CD4-positive, alpha-beta T cell treated with Interleukin-10 for 1 hour (primary cell): ENCODE data around the gene POLR1A.
A peak's percentile ranks its signal among the peaks of the same experiment; 100 is the strongest.

Experiments used
- DNase-seq: peaks from one replicate; pipeline ENCODE4 v3.0.0-alpha.2; 2020

The POLR1A gene

DNA sequence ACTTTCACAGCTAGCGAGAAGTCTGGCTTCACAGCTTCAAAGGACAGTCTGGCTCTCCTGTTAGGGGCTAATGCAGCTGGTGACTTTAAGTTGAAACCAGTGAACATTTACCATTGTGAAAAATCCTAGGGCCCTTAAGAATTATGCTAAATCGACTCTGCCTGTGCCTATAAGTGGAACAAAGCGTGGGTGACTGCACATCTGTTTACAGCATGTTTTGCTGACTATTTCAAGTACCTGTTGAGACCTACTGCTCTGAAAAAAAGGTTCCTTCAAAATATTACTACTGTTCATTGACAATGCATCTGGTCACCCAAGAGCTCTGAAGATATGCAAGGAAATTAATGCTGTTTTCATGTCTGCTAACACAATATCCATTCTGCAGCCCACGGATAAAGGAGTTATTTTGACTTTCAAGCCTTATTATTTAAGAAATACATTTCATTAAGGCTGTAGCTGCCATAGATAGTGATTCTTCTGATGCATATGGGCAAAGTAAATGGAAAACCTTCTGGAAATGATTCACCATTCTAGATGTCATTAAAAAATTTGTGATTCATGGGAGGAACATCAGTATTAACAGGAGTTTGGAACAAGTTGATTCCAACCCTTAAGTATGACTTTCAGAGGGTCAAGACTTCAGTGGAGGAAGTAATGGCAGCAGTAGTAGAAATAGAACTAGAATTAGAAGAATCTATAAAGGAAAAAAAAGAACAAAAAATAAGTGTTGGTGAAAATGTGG is 48.9 kb downstream of the POLR1A start:
- DNase-seq = no peak

GRCh38 chr2:86055314-86055713 is 50.4 kb downstream of the POLR1A start:
- no peak for DNase-seq

DNA sequence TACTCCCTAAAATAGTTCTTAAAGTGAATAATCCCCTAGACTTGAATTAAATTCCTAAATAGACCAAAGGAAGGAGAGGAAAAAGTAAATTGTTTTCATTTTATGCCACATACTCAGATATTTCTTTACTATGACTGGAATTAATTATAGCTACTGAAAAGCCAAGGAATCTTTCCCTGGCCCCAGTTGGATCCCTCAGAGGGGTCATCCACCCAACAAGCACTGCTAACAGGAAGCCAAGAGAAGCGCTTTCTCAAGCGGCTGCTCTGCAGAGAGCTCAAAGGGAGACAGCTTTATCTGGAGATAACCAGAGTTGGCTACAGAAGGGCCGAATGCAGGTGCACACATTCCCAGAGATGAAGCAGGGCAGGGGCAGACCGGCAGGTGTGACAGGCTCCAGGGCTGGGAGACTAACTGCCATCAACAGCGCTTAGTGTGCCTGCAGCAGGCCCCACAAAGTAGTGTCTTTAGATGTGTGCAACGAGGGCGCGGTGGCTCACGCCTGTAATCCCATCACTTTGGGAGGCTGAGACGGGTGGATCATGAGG is 51.1 kb downstream of the POLR1A start:
- DNase-seq = no peak

DNA sequence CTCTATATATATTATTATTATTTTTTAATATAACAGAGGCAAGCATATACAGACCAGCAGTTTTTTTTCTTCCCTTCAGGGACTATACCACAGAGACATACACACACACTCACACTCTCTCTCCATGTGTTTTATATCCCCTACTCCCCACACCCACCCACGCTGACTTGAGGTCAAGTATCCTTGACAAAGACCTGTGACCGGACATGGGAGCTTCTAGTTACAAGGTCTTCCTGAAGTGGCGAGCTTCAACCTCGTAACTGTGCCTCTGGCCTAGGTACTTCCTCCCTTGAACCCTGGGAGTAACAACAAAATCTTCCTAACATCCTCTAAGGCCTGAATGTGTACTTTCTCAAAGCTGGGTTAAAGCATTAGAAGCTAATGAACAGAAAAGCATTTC is 52.5 kb downstream of the POLR1A start:
- no peak for DNase-seq

GRCh38 chr2:86052676-86053075 is 53.0 kb downstream of the POLR1A start:
- no peak for DNase-seq

- DNase-seq = no peak
Observed at GRCh38 chr2:86052265-86052664, 53.4 kb downstream of the POLR1A start.

GRCh38 chr2:86050301-86050700 is 55.4 kb downstream of the POLR1A start:
- DNase-seq = no peak

DNA sequence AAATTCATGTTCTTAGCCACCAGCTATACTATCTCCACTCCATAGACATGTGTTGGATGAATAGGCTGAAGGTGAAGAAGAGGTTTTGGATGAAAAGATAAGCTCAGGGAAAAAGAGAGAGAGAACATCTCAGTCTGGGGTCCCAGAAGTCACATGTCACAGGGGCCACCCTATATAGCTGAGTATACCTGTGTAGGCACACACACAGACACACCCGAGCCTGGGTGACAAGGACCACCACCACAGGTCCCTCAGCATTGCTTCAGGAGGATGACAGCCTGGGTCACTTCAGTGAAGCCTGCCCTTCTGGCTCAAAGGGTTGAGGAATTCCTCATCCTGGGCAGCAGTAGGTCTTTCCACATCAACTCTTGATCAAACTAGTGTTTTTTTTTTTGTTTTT is 56.2 kb downstream of the POLR1A start:
- no peak for DNase-seq

- DNase-seq = no peak
Observed at GRCh38 chr2:86048888-86049287, 56.8 kb downstream of the POLR1A start.

DNA sequence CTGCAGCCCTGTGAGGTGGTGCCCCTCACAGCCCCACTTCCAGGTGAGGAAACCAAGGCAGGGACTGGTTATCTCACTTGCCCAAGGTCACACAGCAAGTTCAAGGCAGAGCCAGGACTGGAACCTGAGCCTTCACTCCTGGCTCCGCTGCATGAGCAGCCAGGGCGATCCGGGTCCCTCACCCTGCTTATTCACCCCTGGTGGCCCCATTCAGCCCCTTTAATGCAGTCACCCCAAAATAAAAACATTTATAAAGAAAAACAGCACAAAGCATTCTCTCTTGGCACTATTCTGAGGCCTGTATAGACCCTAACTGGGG is 57.3 kb downstream of the POLR1A start:
- no peak for DNase-seq

DNA sequence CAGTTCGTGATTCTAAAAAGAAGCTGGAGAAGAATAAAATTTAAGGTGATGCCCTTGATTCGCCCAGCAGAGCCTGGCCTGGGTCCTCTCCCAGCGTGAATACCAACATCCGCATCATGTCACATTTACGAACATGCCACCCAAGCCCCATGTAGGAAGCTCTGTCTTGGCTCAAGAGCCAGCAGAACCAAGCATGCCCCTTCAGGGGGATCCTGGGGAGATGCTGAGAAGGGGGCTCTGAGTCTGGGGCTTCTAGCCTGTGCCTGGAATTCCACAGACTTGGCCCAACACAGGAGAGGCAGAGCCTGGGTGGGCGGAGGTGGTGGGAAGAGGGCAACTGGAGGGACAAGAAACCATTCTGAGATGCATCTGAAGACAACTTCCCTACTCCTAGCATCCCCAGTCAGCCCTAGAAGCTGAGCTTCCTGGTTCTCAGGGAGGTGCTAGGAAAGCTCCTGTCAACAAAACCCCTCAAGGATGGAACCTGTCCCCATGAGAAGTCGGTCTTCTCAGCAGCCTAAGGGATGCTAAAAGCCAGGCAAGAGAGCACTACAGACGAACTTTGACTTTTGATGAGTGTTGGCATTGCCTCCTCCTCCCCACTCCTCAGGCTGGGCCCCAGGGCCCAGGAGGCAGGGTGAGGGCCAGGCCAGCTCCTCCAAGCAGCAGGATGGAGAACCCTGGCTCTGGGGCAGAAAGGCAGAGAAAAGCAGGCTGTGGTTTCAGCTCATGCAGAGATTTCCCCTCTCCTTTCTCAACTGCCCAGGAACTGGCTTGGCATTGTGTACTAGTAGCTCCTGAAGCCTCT is 57.9 kb downstream of the POLR1A start:
- no peak for DNase-seq

GRCh38 chr2:86045541-86045940 is 60.1 kb downstream of the POLR1A start:
- DNase-seq = no peak

- no peak for DNase-seq
Observed at GRCh38 chr2:86044614-86045013, 61.1 kb downstream of the POLR1A start.

- DNase-seq = no peak
Observed at GRCh38 chr2:86044045-86044444, 61.6 kb downstream of the POLR1A start.

DNA sequence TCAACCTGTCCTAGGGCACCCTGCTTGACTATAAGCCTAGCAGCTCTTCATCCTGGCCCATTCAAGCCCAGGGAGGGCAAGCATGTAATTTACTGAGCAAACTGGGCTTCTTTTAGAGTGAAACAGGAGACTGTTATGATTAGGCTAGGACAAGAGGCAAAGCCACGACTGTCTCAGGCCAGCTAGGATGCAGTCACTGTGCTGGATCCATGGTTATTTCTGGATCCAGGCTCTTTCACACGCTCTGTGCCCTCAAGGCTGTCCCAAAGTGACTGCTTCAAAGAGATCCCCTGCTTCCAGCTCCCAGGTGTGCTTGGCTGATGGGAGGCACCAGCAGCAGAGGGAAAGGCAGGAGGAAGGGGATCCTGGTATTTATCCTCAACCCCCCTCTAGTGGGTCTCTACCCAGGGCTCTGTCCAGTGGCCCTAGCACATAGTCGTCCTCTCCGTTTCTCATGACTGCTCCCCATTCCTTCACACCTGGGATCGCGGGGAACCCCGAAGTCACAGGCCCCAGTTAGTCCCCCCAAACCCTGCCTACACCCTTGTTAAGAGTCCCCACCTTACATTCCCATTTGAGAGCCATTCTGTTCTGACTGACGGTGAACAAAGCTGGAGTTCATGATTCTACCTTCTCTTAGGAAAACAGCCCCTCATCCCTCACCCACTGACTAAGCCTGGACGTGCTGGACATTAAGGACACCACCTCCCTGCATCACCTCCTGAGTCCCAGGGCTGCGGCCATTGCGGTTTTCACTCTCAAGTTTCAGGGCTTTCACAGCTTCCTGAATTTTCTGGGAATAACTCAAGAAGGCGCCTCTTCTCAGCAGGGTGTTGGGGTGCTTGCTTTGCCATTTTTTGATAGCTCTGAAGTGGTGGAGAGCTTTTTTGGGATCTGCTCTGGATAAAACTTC is 63.2 kb downstream of the POLR1A start:
- DNase-seq = no peak

GRCh38 chr2:86039963-86040655 is 65.6 kb downstream of the POLR1A start:
- no peak for DNase-seq

DNA sequence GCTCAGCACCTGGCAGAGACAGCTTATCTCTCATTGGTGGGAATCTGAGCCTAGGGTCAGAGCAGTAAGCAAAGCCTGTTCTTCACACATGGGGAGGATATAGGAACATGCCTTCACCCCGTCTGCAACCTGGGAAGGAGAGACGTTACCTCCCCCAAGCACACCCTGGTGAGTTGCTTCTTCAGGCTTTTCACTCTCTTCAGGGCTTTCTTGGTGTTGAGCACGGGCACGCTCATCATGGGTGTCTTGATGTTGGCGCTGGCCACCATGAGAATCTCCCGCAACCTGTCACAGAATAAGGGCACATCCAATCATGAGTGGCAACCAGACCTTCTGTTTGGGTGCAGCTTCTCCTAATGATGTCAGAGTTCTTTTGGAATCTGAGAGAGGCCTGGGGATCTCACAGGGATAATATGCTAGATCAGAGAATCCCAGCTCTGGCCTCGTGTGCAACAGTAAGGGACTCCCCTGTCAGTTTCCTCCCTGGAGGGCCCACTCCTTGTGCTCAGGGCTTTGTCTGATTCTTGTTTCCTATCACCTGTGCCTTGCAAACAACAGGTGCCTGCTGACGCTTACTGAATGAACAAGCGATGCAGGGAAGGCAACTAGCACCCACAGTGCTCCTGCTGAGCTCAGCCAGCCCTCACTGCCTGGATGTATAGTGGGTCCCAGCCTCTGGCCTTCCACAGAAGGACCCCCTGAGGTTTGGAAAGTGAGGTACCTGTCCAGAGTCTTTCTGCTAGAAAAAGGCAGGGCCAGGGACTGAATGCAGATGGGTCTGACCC is 66.3 kb downstream of the POLR1A start:
- no peak for DNase-seq

DNA sequence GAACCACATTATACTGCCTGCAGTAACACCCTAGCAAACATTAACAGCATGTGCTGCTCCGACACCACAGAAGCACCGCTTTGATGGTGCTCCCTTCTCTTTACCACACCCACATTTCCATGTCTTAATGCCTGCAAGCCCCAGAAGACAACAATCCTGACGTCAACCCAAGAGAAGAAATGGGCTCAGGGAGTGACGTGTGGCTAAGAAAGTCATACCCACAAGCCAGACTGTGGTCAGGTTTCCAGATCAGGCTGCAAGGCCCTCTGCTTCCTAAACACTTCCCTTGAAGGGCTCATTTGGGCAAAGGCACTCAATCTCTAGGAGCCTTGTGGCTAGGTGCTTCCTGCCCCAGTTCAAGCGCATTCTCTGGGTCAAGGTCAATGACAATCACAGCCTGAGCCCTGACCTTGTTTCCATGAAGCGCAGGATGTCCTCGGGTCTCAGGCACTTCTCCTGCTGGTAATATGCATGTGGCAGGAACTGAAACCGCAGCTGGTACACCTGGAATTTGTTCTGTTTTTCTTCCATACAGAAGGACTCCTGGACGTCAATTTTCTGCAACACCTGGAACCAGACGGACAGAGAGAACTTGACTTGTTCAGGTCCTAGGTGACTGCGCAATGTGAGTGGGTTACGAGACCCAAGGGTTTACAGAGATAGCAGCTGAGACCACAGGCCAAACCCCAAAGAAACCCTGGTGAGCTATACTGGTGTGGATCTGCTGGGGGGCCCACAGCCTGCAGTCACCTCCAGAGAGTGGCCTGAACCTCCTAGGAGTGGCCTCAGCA is 67.2 kb downstream of the POLR1A start:
- DNase-seq = peak; percentile 84

DNA sequence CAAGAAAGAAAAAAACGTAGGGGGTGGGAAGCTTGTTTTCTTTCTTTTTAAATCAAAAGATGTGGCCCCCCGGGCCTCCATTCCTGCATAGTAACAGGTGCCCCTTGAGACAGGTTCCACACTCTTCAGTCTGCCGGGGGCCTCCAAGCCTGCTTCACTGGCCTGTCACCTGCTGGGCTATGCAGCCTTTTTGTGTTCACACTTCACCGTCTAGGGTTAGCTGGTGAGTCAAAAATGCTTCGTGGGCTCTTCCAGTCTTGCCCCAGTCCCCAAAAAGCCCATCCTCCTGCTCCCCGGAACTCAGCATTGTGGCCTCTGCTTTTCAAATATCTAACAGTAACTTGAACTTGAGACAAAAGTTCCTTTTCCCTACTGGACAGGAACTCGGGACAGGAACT is 67.9 kb downstream of the POLR1A start:
- no peak for DNase-seq

GRCh38 chr2:86037141-86037794 is 68.4 kb downstream of the POLR1A start:
- peak; percentile 42 for DNase-seq
